Measurements from ENCODE around the gene ANKRD63. TPM values are rescaled to one million over a fixed set of nuclear protein-coding genes. Genes with fewer than 3 reads are reported as not detected.

Gene ANKRD63
- total and polyA plus RNA-seq, 9 donors: 0.27 TPM; not detected in 8

GRCh38 chr15:40295297-40295696 lies 12.4 kb upstream of the ANKRD63 start:
- Histone ChIP-seq H3K4me3 (no peak overlapping the region), H3K9me3 (no peaks in the 10 kb centered on the region), H3K36me3 (no peaks in the 10 kb centered on the region), H3K4me1 (ENCODE audit: insufficient read depth) (peaks cover 3% of the 10 kb centered on the region), H3K27me3 (no peaks in the 10 kb centered on the region), H3K27ac (no peak overlapping the region)
- no peak for DNase-seq
- no peak for TF ChIP-seq POLR2A (IDR thresholded peaks at IDR 0.05)
- TF ChIP-seq CTCF (IDR thresholded peaks at IDR 0.05): no peak
- no peak for TF ChIP-seq EP300 (IDR thresholded peaks at IDR 0.05)
- intact Hi-C loops (cut with DNase I): no loop called here
- WGBS, 3 donors: 72 to 79% (median 78%) methylated on average over 1 of the region's 1 CpG

DNA sequence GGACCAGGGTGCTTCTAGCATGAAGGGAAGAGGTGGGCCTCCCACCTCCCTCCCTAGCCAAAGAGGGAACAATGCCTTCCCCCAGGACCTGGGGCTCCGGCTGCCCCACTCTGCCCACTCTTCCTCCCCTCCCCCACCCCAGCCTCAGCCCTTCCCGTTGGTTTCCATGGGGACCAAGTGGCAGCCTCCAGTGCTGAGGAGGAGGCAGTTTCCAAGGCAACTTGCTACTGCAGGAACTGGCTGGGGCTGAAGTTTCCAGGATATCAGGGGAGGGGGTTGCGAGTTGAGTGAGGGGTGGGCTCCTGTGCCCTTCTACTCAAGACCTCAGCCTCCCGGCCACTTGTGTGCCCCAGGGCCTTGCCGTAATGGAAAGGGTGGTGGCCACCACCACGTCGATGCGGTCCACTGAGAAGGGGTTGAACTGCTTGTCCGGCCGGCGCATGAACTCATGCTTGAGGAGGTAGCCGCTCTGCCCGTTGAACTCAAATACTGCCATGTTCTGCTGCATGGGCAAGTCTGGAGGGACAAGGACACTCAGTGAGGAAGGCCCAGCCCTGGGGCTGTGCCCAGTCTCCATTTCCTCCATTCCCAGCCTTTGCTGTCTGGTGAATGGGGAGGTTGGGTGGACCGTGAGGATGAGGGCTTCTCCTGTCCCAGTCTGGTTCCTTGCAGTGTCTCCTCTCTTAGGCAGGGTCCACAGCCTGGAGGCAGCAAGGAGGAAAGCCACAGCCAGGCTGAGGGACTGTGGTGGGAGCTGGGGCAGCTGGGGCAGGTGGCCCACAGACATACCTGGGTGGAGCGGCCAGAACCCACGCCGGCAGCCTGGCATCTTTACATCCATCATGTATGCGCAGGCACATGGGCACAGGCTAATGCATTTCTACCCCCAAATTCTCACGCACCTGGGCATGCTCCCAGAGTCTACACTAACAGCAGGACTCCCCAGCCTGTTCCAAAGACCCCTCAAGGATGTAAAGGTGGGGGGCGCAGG lies 11.3 kb upstream of the ANKRD63 start:
- DNase-seq: no peak
- Histone ChIP-seq H3K27me3 (no peaks in the 10 kb centered on the region), H3K36me3 (no peaks in the 10 kb centered on the region), H3K9me3 (no peaks in the 10 kb centered on the region), H3K27ac (no peak overlapping the region), H3K4me3 (no peak overlapping the region), H3K4me1 (ENCODE audit: insufficient read depth) (peaks cover 3% of the 10 kb centered on the region)
- no peak for TF ChIP-seq EP300 (IDR thresholded peaks at IDR 0.05)
- TF ChIP-seq CTCF (IDR thresholded peaks at IDR 0.05): no peak
- TF ChIP-seq POLR2A (IDR thresholded peaks at IDR 0.05): no peak
- 88% methylated on average over 20 of the region's 20 CpGs for WGBS, 3 donors
- intact Hi-C loops (cut with DNase I): no loop called here

DNA sequence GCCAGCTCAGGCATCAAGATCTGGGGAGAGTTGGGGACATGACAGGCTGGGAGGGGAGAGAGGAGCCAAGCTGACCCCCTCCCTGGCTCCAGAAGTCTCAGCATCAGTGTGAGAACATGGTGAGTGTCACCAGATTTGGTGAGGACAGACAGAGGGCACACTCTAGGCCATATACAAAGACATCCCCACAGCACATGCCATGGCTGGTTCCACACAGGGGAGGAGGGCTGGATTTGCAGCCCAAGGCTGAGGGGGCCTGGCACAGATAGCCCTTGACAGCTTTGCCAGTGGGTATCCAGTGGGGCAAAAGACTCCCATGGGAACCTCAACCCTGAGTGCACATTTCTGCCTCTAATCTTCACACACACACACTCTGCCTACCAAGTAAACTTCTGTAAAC lies 10.1 kb upstream of the ANKRD63 start:
- H3K9me3 ChIP-seq: no peaks in the 10 kb centered on the region
- H3K4me1 ChIP-seq (ENCODE audit: insufficient read depth): peaks cover 3% of the 10 kb centered on the region
- H3K27me3 ChIP-seq: no peaks in the 10 kb centered on the region
- intact Hi-C loops (cut with DNase I): no loop called here
- H3K4me3 ChIP-seq: no peak overlapping the region
- TF ChIP-seq POLR2A (IDR thresholded peaks at IDR 0.05): no peak
- no peak for TF ChIP-seq CTCF (IDR thresholded peaks at IDR 0.05)
- no peak for TF ChIP-seq EP300 (IDR thresholded peaks at IDR 0.05)
- no peak overlapping the region for H3K27ac ChIP-seq
- no peak for DNase-seq
- H3K36me3 ChIP-seq: no peaks in the 10 kb centered on the region

DNA sequence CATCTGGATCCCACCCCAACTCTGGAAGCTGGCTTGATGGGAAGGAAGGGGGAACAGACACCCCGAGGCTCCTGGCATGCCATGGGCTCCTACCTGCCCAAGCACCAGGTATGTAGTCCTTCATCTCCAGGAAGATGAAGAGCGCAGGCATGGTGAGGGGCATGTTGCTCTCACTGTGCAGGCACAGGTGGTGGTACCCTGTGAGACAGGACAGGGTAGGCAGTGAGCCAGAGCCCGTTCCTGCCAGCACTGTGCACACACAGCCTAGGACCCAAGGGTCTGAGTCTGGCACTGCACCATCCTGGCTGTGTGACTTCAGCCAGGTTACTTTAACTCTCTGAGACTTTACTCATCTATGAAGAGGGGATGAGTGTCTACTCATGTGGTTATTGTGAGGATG lies 9.4 kb upstream of the ANKRD63 start:
- no peak overlapping the region for H3K4me3 ChIP-seq
- WGBS, 3 donors: 86 to 87% (median 86%) methylated on average over 3 of the region's 3 CpGs
- intact Hi-C loops (cut with DNase I): no loop called here
- H3K27ac ChIP-seq: no peak overlapping the region
- H3K4me1 ChIP-seq (ENCODE audit: insufficient read depth): peaks cover 3% of the 10 kb centered on the region
- no peaks in the 10 kb centered on the region for H3K36me3 ChIP-seq
- TF ChIP-seq POLR2A (IDR thresholded peaks at IDR 0.05) (no peak), CTCF (IDR thresholded peaks at IDR 0.05) (no peak), EP300 (IDR thresholded peaks at IDR 0.05) (no peak)
- no peaks in the 10 kb centered on the region for H3K27me3 ChIP-seq
- H3K9me3 ChIP-seq: no peaks in the 10 kb centered on the region
- no peak for DNase-seq

Data from ovary (tissue), 9 donors.